Spleen (tissue), 7 donors: ENCODE results near the gene RIPOR2.

ENCODE experiments used
- CTCF ChIP-seq, 11 experiments: fragments of 200-600 bp in 7 of 11; fragments of 450-650 bp in 4 of 11; sonication (generic) in 4 of 11; IDR thresholded peaks in 8 of 11; conservative IDR thresholded peaks in 3 of 11; 1 replicate in 7 of 11; 2 replicates in 4 of 11; pipeline versions ENCODE4 v1.4.0 to v1.8.0; 2016 to 2021; ENCODE audit warnings: antibody characterized with exemption in 11 of 11, inconsistent platforms in 4 of 11, mild to moderate bottlenecking in 1 of 11
- POLR2A ChIP-seq, 3 donors: fragments of 450-650 bp; IDR thresholded peaks; one replicate each; pipeline ENCODE4 v1.5.1; 2017; ENCODE audit warnings: antibody characterized with exemption in 3 of 3, mild to moderate bottlenecking in 1 of 3
- POLR2AphosphoS5 ChIP-seq, 3 donors: sonication (generic); formaldehyde crosslinking; IDR thresholded peaks; one replicate each; pipeline ENCODE4 v1.5.1; 2017; ENCODE audit warnings: antibody characterized with exemption in 3 of 3
- donor health status: DM: no; HTN: no; CAD: no; lungs with moderate emphysema.
- donor health status: DM: no; HTN: no; CAD: no.
- donor health status: DM: no; HTN: no; CAD: no.

- TF ChIP-seq CTCF (IDR thresholded peaks at IDR 0.05 in 8 of 11, conservative IDR thresholded peaks at IDR 0.05 in 3 of 11) (no peak), POLR2AphosphoS5 (IDR thresholded peaks at IDR 0.05) (peak in 1 of 3 donors; percentile 12), POLR2A (IDR thresholded peaks at IDR 0.05) (no peak)
These were observed 108.6 kb downstream of the RIPOR2 start for GRCh38 chr6:24827162-24827561.
